Neural crest cell (in vitro differentiated cells): ENCODE measurements around the gene EEF2K. TPM values are rescaled to one million over a fixed set of nuclear protein-coding genes. Genes with fewer than 3 reads are reported as not detected.

Experiments used
- DNase-seq: peaks from one replicate; pipeline ENCODE4 v3.0.0; 2021; ENCODE audit warnings: low read depth, mixed read lengths, low spot score
- H3K27ac Mint-ChIP-seq: one replicate; pipeline ENCODE4 v1.8.0; 2021; ENCODE audit warnings: mild to moderate bottlenecking, mixed read lengths; ENCODE audit not compliant: unreplicated experiment
- H3K27me3 Mint-ChIP-seq: 2 replicates; pipeline ENCODE4 v1.8.0; 2021; ENCODE audit warnings: low read depth, mild to moderate bottlenecking, mixed read lengths
- H3K36me3 Mint-ChIP-seq: 2 replicates; pipeline ENCODE4 v1.8.0; 2021; ENCODE audit warnings: low read depth, mild to moderate bottlenecking, mixed read lengths
- H3K4me1 Mint-ChIP-seq: 2 replicates; pipeline ENCODE4 v1.8.0; 2021; ENCODE audit warnings: mixed read lengths
- H3K4me3 Mint-ChIP-seq: one replicate; pipeline ENCODE4 v1.8.0; 2021; ENCODE audit warnings: mild to moderate bottlenecking, mixed read lengths
- H3K9me3 Mint-ChIP-seq: 2 replicates; pipeline ENCODE4 v1.8.0; 2021; ENCODE audit warnings: mixed read lengths
- CTCF ChIP-seq: fragments of 200-600 bp; sonication (generic); conservative IDR thresholded peaks from 2 replicates; pipeline ENCODE4 v1.5.0; 2021; ENCODE audit warnings: antibody characterized with exemption, mild to moderate bottlenecking
- total RNA-seq: library from RNA; stranded (reverse); gene quantifications from 2 replicates; pipeline ENCODE4 v1.2.1, GENCODE V29; 2021

The EEF2K gene
- total RNA-seq, 1 donor from 2014 or later = 20.3 TPM

- Mint-ChIP-seq H3K9me3 (peaks cover 3% of the 10 kb centered on the region), H3K4me3 (no peak overlapping the region), H3K27me3 (no peaks in the 10 kb centered on the region), H3K27ac (no peak overlapping the region), H3K4me1 (no peaks in the 10 kb centered on the region), H3K36me3 (peaks cover 29% of the 10 kb centered on the region)
- DNase-seq = no peak
- no peak for TF ChIP-seq CTCF
Measured at GRCh38 chr16:22329199-22329695, 123.2 kb downstream of the EEF2K start.

GRCh38 chr16:22330326-22330725 is 124.2 kb downstream of the EEF2K start:
- H3K4me3 Mint-ChIP-seq = no peak overlapping the region
- peaks cover 5% of the 10 kb centered on the region for H3K9me3 Mint-ChIP-seq
- no peaks in the 10 kb centered on the region for H3K27me3 Mint-ChIP-seq
- H3K36me3 Mint-ChIP-seq = peaks cover 40% of the 10 kb centered on the region
- TF ChIP-seq CTCF = no peak
- no peaks in the 10 kb centered on the region for H3K4me1 Mint-ChIP-seq
- H3K27ac Mint-ChIP-seq = no peak overlapping the region
- DNase-seq = no peak

- H3K4me1 Mint-ChIP-seq = no peaks in the 10 kb centered on the region
- no peak for DNase-seq
- H3K4me3 Mint-ChIP-seq = no peak overlapping the region
- no peaks in the 10 kb centered on the region for H3K27me3 Mint-ChIP-seq
- peaks cover 68% of the 10 kb centered on the region for H3K36me3 Mint-ChIP-seq
- peaks cover 15% of the 10 kb centered on the region for H3K9me3 Mint-ChIP-seq
- H3K27ac Mint-ChIP-seq = no peak overlapping the region
- no peak for TF ChIP-seq CTCF
Measured at GRCh38 chr16:22333457-22333994, 127.4 kb downstream of the EEF2K start.

- no peaks in the 10 kb centered on the region for H3K27me3 Mint-ChIP-seq
- no peaks in the 10 kb centered on the region for H3K4me1 Mint-ChIP-seq
- peaks cover 20% of the 10 kb centered on the region for H3K9me3 Mint-ChIP-seq
- DNase-seq = no peak
- H3K36me3 Mint-ChIP-seq = peaks cover 76% of the 10 kb centered on the region
- H3K27ac Mint-ChIP-seq = no peak overlapping the region
- TF ChIP-seq CTCF = no peak
- H3K4me3 Mint-ChIP-seq = no peak overlapping the region
Measured at GRCh38 chr16:22335668-22336246, 129.7 kb downstream of the EEF2K start.

GRCh38 chr16:22336581-22336980 is 130.5 kb downstream of the EEF2K start:
- H3K27me3 Mint-ChIP-seq = no peaks in the 10 kb centered on the region
- no peak overlapping the region for H3K4me3 Mint-ChIP-seq
- H3K27ac Mint-ChIP-seq = no peak overlapping the region
- H3K9me3 Mint-ChIP-seq = peaks cover 20% of the 10 kb centered on the region
- no peaks in the 10 kb centered on the region for H3K4me1 Mint-ChIP-seq
- no peak for TF ChIP-seq CTCF
- peaks cover 78% of the 10 kb centered on the region for H3K36me3 Mint-ChIP-seq
- no peak for DNase-seq
